ENCODE results near the gene PGM5.
"Not testable (repeated sequence)": the region's sequence is repeated elsewhere in the genome, so short reads cannot be mapped to it uniquely, and the experiment has no call there.

Gene PGM5

DNA sequence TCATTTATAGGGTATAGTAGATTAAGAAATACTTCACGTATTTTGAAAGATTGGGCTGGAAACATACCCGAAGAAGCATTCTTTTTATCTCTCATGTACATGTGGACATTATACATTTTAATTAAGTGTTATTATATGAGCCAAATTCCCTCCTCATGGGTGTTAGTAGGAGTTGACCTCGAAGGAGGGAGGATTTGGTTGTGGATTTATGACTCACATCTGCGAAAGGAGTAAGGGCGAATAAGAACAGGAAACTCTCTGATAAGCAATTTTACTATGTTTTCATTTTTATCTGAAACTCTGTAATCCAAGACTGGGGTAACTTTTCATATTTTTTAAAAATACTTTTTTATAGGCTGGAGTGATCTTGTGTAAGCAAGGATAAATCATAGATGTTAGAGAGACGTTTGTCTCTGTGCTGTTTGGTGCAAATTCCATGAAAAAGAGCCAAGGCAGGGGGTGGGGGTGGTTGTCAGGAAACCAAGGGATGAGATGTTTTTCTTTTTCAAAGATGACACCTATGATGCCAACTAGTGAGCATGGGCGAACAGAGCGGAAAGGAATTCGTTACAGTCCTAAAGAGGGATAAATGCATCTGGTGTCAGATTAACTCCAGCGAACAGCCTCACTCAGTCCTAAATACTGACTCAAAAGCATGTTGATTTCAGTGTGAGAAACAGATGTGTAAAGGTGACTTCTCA is 19.6 kb upstream of the PGM5 start:
- no CpG with 5 or more reads among the region's 10 CpGs for WGBS (ENCODE audit: insufficient coverage, insufficient read length)
- H3K9me3 ChIP-seq (ENCODE audit: control insufficient read depth, insufficient read depth, low read length); H3K36me3 ChIP-seq (ENCODE audit: control insufficient read depth, insufficient read depth, low read length); H3K4me3 ChIP-seq (ENCODE audit: low read length); H3K4me1 ChIP-seq (ENCODE audit: control insufficient read depth, insufficient read depth, low read length); H3K27ac ChIP-seq (ENCODE audit: low read length); H3K27me3 ChIP-seq (ENCODE audit: control insufficient read depth, insufficient read depth, low read length); DNase-seq (ENCODE audit: low read depth, low spot score): not testable (repeated sequence)

DNA sequence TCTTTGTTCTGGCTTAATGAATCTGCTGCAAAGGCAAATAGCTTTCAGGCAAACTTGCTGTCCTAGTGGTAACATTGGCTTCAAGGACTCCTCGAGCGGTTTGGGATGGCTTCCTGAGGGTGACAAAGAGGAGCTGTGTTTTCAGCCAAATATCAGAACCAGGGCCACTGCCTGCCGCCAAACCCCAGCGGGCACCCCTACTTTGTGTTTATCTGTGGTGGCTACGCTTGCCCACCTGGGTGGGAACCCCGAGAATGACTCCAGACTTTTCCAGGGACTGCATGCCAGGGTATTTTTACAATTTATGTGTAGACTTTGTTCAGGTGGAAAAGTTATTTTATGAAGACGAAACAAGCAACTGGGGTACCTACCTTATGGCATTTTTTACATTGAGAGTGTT is 18.4 kb upstream of the PGM5 start:
- H3K4me1 ChIP-seq (ENCODE audit: control insufficient read depth, insufficient read depth, low read length); H3K27me3 ChIP-seq (ENCODE audit: control insufficient read depth, insufficient read depth, low read length); H3K27ac ChIP-seq (ENCODE audit: low read length); H3K9me3 ChIP-seq (ENCODE audit: control insufficient read depth, insufficient read depth, low read length); H3K36me3 ChIP-seq (ENCODE audit: control insufficient read depth, insufficient read depth, low read length); H3K4me3 ChIP-seq (ENCODE audit: low read length); DNase-seq (ENCODE audit: low read depth, low spot score): not testable (repeated sequence)
- WGBS (ENCODE audit: insufficient coverage, insufficient read length): no CpG with 5 or more reads among the region's 7 CpGs

DNA sequence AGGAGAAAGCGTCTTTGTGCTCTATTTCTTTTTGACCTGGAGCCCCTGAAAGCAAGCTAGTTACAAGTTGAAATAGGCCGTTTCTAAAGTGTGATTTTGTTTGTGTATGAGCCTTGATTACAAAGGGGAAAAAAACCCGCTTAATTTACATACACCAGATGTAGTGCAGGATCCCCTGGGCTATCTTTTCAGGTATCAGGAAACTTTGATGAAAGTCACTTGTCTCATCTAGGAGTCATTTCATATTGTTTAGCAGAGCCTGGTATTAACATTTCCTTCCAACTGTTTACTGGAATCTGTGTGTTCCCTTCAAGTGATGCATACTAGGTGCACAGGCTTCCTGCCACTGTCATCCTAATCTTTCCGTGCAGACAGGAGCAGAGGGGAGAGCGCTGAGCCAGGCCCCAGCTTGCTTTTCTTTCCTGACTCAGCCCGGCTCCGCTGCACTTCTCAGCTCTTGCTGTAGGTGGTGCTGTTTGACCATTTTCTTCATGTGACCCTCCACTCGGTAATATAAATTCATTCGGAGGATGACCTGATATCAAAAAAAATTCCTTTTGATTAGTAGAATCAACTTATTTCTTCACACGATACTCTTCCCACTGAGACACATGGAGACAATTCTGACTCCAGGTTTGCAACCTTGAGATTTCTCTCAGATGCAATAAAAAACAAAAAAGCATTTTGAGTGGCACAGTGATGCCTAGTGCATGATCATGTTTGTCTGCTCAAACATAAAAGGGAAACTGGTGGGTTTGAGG is 14.0 kb upstream of the PGM5 start:
- H3K4me3 ChIP-seq (ENCODE audit: low read length); DNase-seq (ENCODE audit: low read depth, low spot score); H3K27me3 ChIP-seq (ENCODE audit: control insufficient read depth, insufficient read depth, low read length); H3K4me1 ChIP-seq (ENCODE audit: control insufficient read depth, insufficient read depth, low read length); H3K9me3 ChIP-seq (ENCODE audit: control insufficient read depth, insufficient read depth, low read length); H3K27ac ChIP-seq (ENCODE audit: low read length); H3K36me3 ChIP-seq (ENCODE audit: control insufficient read depth, insufficient read depth, low read length): not testable (repeated sequence)
- WGBS (ENCODE audit: insufficient coverage, insufficient read length): no CpG with 5 or more reads among the region's 10 CpGs

DNA sequence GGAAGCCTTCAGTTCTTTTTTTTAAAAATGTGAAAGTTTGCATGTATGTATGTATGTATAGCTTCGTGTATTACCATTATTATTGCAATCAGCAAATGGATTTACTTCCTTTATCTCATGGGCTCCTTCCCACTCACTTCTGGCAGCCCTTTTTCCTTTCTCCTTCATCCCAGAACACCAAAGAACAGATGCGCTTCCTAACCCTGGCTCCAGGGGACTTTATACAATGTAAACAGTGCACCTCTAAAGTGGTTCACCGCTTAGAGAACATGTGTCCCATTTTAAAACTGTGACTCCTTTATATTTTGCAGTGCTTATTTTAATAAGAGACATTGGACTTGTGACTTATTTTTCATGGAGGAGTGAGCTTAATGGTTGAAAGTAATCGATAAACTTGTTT is 13.2 kb upstream of the PGM5 start:
- DNase-seq (ENCODE audit: low read depth, low spot score); H3K27ac ChIP-seq (ENCODE audit: low read length); H3K9me3 ChIP-seq (ENCODE audit: control insufficient read depth, insufficient read depth, low read length); H3K27me3 ChIP-seq (ENCODE audit: control insufficient read depth, insufficient read depth, low read length); H3K4me3 ChIP-seq (ENCODE audit: low read length); H3K4me1 ChIP-seq (ENCODE audit: control insufficient read depth, insufficient read depth, low read length); H3K36me3 ChIP-seq (ENCODE audit: control insufficient read depth, insufficient read depth, low read length): not testable (repeated sequence)
- WGBS (ENCODE audit: insufficient coverage, insufficient read length): no CpG with 5 or more reads among the region's 4 CpGs

GRCh38 chr9:68343992-68344391 is 12.4 kb upstream of the PGM5 start:
- H3K4me3 ChIP-seq (ENCODE audit: low read length); H3K4me1 ChIP-seq (ENCODE audit: control insufficient read depth, insufficient read depth, low read length); H3K27me3 ChIP-seq (ENCODE audit: control insufficient read depth, insufficient read depth, low read length); H3K36me3 ChIP-seq (ENCODE audit: control insufficient read depth, insufficient read depth, low read length); DNase-seq (ENCODE audit: low read depth, low spot score); H3K9me3 ChIP-seq (ENCODE audit: control insufficient read depth, insufficient read depth, low read length); H3K27ac ChIP-seq (ENCODE audit: low read length): not testable (repeated sequence)
- WGBS (ENCODE audit: insufficient coverage, insufficient read length): no CpG with 5 or more reads among the region's 4 CpGs

GRCh38 chr9:68351689-68352088 is 4.7 kb upstream of the PGM5 start:
- H3K4me1 ChIP-seq (ENCODE audit: control insufficient read depth, insufficient read depth, low read length); H3K4me3 ChIP-seq (ENCODE audit: low read length); H3K36me3 ChIP-seq (ENCODE audit: control insufficient read depth, insufficient read depth, low read length); H3K27ac ChIP-seq (ENCODE audit: low read length); H3K9me3 ChIP-seq (ENCODE audit: control insufficient read depth, insufficient read depth, low read length); DNase-seq (ENCODE audit: low read depth, low spot score): not testable (repeated sequence)
- WGBS (ENCODE audit: insufficient coverage, insufficient read length): no CpG with 5 or more reads among the region's 4 CpGs
- H3K27me3 ChIP-seq (ENCODE audit: control insufficient read depth, insufficient read depth, low read length): peaks cover 11% of the 10 kb centered on the region; the same call in 1 of the 2 replicates

DNA sequence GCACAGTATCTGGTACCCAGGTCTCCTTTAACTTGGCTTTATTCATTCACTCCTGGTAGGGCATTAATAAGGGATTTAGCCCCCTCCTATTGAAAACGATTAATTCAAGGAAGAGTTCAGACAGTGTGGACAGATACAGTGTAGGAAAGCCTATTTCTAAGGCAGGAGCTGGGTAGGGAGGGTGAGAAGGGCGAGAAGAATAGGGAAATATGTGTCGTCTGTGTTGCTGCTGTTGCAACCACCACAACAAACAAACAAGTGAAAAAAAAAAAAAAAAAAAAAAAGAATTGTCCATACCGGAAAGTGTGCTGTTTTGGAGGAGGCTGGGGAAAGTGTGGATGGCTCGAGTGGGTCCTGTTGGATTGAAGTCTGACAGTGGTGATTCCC is 425 bp upstream of the PGM5 start:
- not testable (repeated sequence) for DNase-seq (ENCODE audit: low read depth, low spot score); H3K4me1 ChIP-seq (ENCODE audit: control insufficient read depth, insufficient read depth, low read length); H3K27ac ChIP-seq (ENCODE audit: low read length); H3K36me3 ChIP-seq (ENCODE audit: control insufficient read depth, insufficient read depth, low read length); H3K4me3 ChIP-seq (ENCODE audit: low read length); H3K9me3 ChIP-seq (ENCODE audit: control insufficient read depth, insufficient read depth, low read length)
- H3K27me3 ChIP-seq (ENCODE audit: control insufficient read depth, insufficient read depth, low read length): peaks cover 17% of the 10 kb centered on the region
- WGBS (ENCODE audit: insufficient coverage, insufficient read length): no CpG with 5 or more reads among the region's 5 CpGs

- H3K27me3 ChIP-seq (ENCODE audit: control insufficient read depth, insufficient read depth, low read length): peaks cover 17% of the 10 kb centered on the region
- H3K36me3 ChIP-seq (ENCODE audit: control insufficient read depth, insufficient read depth, low read length); H3K4me1 ChIP-seq (ENCODE audit: control insufficient read depth, insufficient read depth, low read length); DNase-seq (ENCODE audit: low read depth, low spot score); H3K9me3 ChIP-seq (ENCODE audit: control insufficient read depth, insufficient read depth, low read length); H3K27ac ChIP-seq (ENCODE audit: low read length): not testable (repeated sequence)
- no CpG with 5 or more reads among the region's 57 CpGs for WGBS (ENCODE audit: insufficient coverage, insufficient read length)
- H3K4me3 ChIP-seq (ENCODE audit: low read length): peak overlapping the region; percentile 46; the same call in 1 of the 2 replicates
Observed at GRCh38 chr9:68357119-68357714, 806 bp downstream of the PGM5 start.

DNA sequence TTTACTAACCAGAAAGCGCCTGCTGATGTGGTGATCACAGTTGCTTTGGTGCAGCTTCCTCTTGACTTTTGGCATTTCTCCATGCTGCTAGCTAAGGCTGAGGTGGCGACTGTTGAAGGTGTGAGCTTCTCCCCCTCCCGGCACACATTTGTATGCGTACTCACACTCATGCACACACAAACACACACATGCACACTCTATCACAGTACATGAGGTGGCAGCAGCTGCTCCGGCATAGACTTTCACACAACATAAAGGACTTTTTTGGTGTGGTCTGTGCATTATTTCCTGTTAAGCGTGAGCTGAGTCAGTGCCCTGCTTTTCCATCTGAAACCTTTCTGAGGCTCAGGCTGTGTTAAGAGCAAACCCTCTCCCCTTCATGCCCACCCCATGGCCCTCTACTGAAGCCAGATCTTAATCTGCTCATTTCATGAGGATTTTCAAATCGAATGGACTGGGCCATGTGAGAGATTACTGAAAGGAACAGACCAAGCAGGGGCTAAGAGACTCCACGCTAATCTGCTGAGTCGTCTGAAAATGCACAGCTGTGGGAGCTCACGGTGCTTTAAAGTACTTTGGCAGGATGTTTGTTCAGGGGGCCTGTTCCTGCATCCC is 10.6 kb downstream of the PGM5 start:
- not testable (repeated sequence) for H3K27ac ChIP-seq (ENCODE audit: low read length); H3K9me3 ChIP-seq (ENCODE audit: control insufficient read depth, insufficient read depth, low read length); H3K4me1 ChIP-seq (ENCODE audit: control insufficient read depth, insufficient read depth, low read length); DNase-seq (ENCODE audit: low read depth, low spot score); H3K27me3 ChIP-seq (ENCODE audit: control insufficient read depth, insufficient read depth, low read length); H3K4me3 ChIP-seq (ENCODE audit: low read length); H3K36me3 ChIP-seq (ENCODE audit: control insufficient read depth, insufficient read depth, low read length)
- no CpG with 5 or more reads among the region's 10 CpGs for WGBS (ENCODE audit: insufficient coverage, insufficient read length)

DNA sequence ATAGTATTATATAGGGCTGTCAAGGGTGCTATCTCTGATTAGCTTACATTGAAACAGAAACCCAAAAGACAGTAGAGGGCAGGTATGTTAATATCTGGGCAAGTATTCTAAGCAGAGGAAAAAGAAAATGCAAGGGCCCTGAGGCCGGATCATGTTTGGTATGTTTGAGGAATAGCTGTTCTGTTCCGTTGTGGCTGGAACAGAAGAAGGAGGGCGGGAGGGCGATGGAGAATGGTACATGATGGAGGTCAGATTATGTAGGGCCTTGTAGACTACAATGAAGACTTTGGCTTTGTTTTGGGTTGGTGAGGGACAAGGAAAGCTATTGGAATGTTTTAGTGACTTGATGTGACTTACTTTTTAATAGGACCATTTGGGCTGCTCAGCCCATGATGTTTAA is 19.4 kb downstream of the PGM5 start:
- no CpG with 5 or more reads among the region's 4 CpGs for WGBS (ENCODE audit: insufficient coverage, insufficient read length)
- not testable (repeated sequence) for H3K27me3 ChIP-seq (ENCODE audit: control insufficient read depth, insufficient read depth, low read length); DNase-seq (ENCODE audit: low read depth, low spot score); H3K9me3 ChIP-seq (ENCODE audit: control insufficient read depth, insufficient read depth, low read length); H3K36me3 ChIP-seq (ENCODE audit: control insufficient read depth, insufficient read depth, low read length); H3K4me1 ChIP-seq (ENCODE audit: control insufficient read depth, insufficient read depth, low read length); H3K27ac ChIP-seq (ENCODE audit: low read length); H3K4me3 ChIP-seq (ENCODE audit: low read length)
